Activated CD4-positive, alpha-beta T cell treated with anti-CD3 and anti-CD28 coated beads, Interleukin-2, amount 50 U/mL, for 24 hours (primary cell): ENCODE data around the gene RIPPLY2.
"Not testable (repeated sequence)": the region's sequence is repeated elsewhere in the genome, so short reads cannot be mapped to it uniquely, and the experiment has no call there.

Experiments used
- DNase-seq, 2 donors: peaks; one replicate each; pipeline ENCODE4 v3.0.0-alpha.2; 2020; ENCODE audit warnings: low read depth in 1 of 2, low spot score in 1 of 2

RIPPLY2 gene

GRCh38 chr6:83853178-83854000, at the start of gene RIPPLY2:
RIPPLY2 (plus strand) TSS chr6:83853360; CDS start chr6:83853417, 57 bp downstream.
- DNase-seq: no peak

GRCh38 chr6:83803492-83803891, 49.7 kb upstream of the RIPPLY2 start:
- not testable (repeated sequence) for DNase-seq

- no peak for DNase-seq
Observed at GRCh38 chr6:83804886-83805285, 48.3 kb upstream of the RIPPLY2 start.

- DNase-seq: no peak
Observed at GRCh38 chr6:83808005-83808404, 45.2 kb upstream of the RIPPLY2 start.

- DNase-seq: no peak
Observed at GRCh38 chr6:83808926-83809325, 44.2 kb upstream of the RIPPLY2 start.

GRCh38 chr6:83812595-83812994, 40.6 kb upstream of the RIPPLY2 start:
- DNase-seq: no peak

- DNase-seq: no peak
Observed at GRCh38 chr6:83815631-83816272, 37.4 kb upstream of the RIPPLY2 start.

- DNase-seq: no peak
Observed at GRCh38 chr6:83822629-83823169, 30.5 kb upstream of the RIPPLY2 start.

- DNase-seq: no peak
Observed at GRCh38 chr6:83824388-83824801, 28.8 kb upstream of the RIPPLY2 start.

GRCh38 chr6:83824831-83825230, 28.3 kb upstream of the RIPPLY2 start:
- DNase-seq: no peak

GRCh38 chr6:83827050-83827449, 26.1 kb upstream of the RIPPLY2 start:
- no peak for DNase-seq

GRCh38 chr6:83838727-83839126, 14.4 kb upstream of the RIPPLY2 start:
- no peak for DNase-seq

- no peak for DNase-seq
Observed at GRCh38 chr6:83844170-83844569, 9.0 kb upstream of the RIPPLY2 start.

- no peak for DNase-seq
Observed at GRCh38 chr6:83846291-83846690, 6.9 kb upstream of the RIPPLY2 start.

GRCh38 chr6:83847179-83847578, 6.0 kb upstream of the RIPPLY2 start:
- DNase-seq: no peak

GRCh38 chr6:83849127-83849526, 4.0 kb upstream of the RIPPLY2 start:
- DNase-seq: no peak

- DNase-seq: no peak
Observed at GRCh38 chr6:83849610-83850009, 3.5 kb upstream of the RIPPLY2 start.

- DNase-seq: no peak
Observed at GRCh38 chr6:83852528-83853177, 507 bp upstream of the RIPPLY2 start.

GRCh38 chr6:83854001-83854501, 891 bp downstream of the RIPPLY2 start:
- DNase-seq: no peak

- no peak for DNase-seq
Observed at GRCh38 chr6:83854766-83855165, 1.6 kb downstream of the RIPPLY2 start.
